Activated T-cell treated with anti-CD3 and anti-CD28 coated beads for 4 hours (primary cell): ENCODE data around the gene MBL2.

ENCODE experiments used
- DNase-seq: peaks from one replicate; pipeline ENCODE4 v3.0.0-alpha.2; 2020

MBL2 gene

DNA sequence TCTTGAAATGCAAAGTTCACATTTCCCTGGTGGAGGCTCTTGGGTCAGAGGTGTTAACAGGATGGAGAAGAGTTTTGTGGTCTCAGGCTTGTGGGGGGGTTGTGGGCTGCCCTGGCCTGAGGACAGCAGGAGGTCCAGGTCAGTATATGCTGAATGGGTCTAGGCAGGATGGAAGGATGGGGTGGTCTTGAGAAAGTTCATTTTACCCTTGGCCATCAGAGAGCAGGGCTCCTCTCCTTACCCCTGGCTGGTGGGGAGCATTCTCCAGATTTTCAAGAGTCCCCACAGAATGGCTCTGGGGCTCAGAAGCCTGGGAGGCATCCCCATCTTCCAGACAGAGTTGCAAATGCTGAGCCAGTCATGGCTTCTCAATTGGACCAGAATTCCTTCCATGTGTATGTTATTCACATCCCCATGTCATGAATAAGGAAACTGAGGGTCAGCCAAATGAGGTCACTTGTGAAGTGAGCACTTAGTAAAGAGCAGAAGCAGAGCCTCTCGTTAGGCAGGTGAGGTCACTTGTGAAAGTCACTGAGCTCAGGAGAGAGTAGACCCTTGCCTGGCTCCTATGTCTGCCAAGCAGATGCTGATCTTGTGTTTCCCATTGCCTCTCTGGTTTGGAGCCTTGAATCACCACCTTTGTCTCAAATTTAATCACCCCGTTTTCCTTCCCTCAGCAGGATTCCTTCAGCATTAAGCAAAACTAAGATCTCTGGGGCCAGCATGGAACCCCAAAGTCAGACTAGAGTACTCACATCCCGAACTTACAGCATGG, 33.0 kb downstream of the MBL2 start:
- no peak for DNase-seq

DNA sequence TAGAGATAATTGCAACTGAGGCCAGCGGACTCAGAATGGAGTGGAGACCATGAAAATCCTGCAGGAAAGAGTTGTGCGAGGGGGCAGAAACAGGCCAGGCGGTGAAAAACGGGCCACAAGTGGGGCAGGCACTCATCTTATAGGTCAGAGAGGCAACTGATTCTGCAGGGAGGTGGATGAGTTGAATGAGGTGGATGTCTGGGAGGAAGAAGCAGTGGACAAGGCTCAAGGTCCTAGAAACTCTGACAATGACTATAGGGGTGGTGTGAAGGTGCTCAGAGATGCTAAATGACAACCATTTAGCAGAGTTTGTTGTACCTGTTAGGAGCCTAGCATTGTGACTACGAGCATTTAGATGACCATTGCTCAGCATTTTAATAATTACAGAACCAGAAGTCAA, 33.6 kb downstream of the MBL2 start:
- DNase-seq: no peak

DNA sequence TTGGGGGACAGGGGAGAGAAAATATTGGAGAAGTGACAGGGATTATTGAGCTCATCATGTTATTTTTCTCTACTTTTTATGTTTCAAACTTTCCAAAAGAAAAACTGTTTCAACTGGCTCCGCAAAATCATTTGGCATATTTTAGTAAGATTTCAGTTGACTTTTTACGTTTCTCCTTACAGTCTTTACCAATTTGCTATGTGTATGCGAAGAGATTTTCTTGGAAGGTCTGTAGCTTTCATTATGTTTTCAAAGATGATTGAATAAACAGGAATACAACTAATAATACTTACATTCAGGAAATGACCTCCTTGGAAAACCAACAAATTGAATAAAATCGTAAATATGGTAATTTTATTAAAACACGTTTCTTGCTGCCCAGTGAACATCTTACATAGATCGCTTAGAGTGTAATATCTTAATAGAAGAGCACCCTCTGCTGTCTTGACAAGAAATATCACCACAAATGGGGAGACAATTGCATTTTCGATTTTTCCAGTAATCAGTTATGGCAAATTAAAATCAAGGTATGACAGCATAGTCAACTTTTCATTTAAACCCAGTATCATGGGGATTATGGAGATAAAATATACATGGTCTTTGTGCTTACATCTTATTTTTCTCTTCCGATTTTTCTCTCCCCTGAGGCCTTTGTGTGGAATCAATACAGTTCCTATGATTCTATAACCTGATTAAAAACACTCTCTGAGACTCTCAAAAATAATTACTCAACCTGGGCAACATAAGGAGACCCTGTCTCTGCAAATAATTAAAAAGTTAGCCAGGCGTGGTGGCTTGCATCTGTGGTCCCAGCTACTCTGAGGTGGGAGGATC, 43.1 kb downstream of the MBL2 start:
- no peak for DNase-seq

DNA sequence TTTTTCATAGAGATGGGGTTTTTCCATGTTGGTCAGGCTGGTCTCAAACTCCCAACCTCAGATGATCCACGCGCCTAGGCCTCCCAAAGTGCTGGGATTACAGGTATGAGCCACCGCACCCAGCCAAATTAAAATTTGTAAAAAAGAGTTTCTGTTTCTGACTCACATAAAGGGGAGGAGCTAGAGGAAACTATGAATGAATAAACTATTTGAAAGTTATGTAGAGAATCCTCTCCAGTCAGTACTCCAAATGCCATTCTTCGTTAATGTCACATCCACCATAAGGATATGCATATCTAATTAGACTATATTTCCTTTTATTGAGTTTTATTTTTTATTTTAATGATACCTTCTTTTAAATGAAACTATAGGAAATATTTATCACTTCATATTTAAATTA, 52.6 kb downstream of the MBL2 start:
- no peak for DNase-seq
